ENCODE measurements around the gene PIK3C3.

PIK3C3 gene

DNA sequence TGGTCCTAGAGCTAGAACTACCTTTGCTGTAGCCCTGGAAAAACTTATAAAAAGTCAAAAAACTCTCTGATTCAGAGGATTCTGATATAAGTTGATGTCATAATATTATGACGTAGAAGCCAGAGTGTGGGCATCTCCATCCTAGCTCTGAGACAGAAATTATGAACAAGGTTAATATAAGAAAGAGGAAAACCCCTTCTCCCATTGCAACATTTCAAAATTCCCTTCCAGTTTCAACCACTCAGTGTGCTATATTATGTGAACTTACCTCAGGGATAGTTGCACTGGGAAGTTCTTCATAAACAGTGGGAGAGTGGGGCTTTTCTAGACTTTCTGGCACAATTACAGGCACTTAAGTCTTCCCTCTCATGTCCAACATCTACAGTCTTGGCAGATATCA, 171.6 kb downstream of the PIK3C3 start:
- no peak for DNase-seq (ENCODE audit: low spot score)

GRCh38 chr18:42131066-42131929, 176.3 kb downstream of the PIK3C3 start:
- no peak for DNase-seq (ENCODE audit: low spot score)

DNA sequence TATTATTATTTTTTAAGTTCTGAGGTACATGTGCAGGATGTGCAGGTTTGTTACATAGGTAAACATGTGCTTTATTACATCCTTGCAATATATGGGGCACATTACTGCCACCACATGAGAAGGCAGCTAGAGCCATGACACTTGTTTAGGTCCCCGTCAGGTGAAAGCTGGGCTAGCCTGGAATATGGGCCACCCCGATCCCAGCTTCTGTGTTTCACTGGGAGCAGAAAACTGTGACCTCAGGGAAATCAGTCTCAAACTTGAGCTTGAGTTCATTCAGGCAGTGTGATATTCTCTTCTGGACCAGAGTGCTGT, 176.9 kb downstream of the PIK3C3 start:
- DNase-seq (ENCODE audit: low spot score) = no peak

Measured in ecto neural progenitor cell (in vitro differentiated cells).